GM19193 (cell line): ENCODE data around the gene PNCK.

Experiments used
- POLR2A ChIP-seq: IDR thresholded peaks from 4 replicates; pipeline ENCODE4 v1.6.1; 2011; ENCODE audit not compliant: insufficient read depth, insufficient read length; ENCODE audit errors: extremely low read depth

Gene PNCK

DNA sequence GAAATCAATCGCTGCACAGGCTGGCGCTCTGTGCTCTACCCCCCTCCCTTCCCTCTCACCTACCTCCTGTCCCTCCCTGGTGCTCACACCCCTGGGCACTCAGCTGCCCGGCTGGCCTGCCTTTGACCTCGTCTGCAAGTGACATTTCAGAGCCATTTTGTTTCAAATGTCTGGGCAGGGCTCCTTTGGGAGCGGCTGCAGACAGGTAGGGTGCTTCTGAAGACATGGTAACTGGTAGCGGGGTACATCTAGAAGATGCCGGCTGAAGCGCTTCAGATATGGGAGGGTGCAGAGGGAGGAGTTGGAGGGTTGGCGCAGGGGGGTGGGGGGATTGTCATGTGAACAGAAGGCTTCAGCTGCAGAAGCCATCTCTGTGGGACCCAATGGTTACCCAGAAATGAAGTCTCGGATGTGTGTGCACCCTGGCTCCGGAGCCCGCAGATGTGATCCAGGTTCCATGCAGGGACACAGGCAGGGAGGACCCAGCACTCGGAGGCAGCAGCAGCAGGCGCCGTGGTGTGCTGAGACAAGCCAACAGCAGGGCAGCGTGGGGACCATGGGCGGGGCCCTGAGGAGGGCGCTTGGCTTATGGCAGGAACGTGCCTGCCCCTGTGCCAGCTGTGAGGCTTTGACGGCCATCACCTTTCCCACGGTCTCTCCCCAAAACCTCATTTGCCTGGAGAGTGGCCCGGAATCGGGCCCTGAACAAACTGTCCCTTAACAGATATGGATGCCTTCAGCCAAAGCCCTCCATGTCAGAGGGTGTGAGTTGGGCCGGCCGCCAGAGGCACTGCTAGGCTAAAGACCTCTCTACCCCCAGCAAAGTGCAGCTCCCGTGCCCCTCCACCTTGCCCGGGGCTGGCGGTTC, 34.2 kb downstream of the PNCK start:
- TF ChIP-seq POLR2A = no peak

DNA sequence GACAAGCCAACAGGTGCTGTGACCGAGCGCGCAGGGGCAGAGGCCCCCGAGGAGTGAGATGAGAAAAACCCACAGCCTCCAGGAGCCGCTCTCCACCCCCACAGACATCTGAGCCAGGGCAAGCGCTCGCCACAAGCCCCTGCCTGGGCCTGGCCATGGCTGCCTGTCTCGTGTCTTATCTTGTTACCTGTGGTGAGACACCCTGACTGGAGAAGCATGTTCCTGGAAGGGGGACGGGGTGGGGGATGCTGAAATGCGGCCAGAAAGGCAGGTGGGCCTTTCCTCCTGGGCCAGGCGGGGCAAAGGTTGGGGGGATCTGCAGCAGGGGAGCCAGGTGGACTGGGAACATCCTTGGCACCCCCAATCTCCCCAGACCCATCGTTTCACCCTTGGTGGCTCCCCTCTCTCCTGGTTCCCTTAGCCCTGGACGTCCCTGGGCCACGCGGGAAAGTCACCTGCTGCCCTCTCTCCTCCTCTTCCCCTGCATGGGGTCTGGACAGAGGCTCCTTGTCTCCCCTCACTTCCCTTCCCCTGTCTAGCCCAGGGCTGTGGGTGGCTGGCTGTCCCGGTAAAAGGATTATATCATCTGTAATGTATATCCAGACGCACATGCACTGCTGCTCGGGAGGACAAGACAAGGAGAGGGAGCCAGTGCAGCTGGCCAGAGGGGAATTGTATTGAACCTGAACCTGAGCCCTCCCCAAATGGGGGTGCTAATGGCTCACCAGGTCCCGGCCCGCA, 35.0 kb downstream of the PNCK start:
- no peak for TF ChIP-seq POLR2A

DNA sequence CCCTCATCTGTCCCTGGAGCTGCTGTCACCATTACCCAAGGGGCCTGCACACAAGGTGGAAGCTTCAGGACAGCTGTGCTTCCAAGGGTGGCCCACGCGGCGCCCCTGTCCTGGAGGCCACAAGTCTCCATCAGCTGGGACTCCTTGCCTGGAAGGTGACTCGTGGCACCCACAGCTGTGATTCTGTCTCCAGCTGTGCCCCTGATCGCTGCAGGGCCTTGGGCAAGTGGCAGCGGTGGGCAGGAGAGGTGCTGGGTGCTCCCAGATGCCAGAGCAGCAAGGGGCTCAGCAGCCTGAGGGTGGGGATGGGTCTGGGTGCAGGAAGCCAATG, 35.6 kb downstream of the PNCK start:
- TF ChIP-seq POLR2A = no peak

GRCh38 chrX:153637121-153638040, 36.2 kb downstream of the PNCK start:
- TF ChIP-seq POLR2A = no peak

- TF ChIP-seq POLR2A = no peak
These were observed 36.9 kb downstream of the PNCK start for GRCh38 chrX:153636716-153637115.

- no peak for TF ChIP-seq POLR2A
These were observed 37.6 kb downstream of the PNCK start for GRCh38 chrX:153635788-153636668.

GRCh38 chrX:153635388-153635787, 38.2 kb downstream of the PNCK start:
- TF ChIP-seq POLR2A = no peak

- TF ChIP-seq POLR2A = no peak
These were observed 38.8 kb downstream of the PNCK start for GRCh38 chrX:153634832-153635231.

GRCh38 chrX:153634236-153634635, 39.4 kb downstream of the PNCK start:
- TF ChIP-seq POLR2A = no peak

DNA sequence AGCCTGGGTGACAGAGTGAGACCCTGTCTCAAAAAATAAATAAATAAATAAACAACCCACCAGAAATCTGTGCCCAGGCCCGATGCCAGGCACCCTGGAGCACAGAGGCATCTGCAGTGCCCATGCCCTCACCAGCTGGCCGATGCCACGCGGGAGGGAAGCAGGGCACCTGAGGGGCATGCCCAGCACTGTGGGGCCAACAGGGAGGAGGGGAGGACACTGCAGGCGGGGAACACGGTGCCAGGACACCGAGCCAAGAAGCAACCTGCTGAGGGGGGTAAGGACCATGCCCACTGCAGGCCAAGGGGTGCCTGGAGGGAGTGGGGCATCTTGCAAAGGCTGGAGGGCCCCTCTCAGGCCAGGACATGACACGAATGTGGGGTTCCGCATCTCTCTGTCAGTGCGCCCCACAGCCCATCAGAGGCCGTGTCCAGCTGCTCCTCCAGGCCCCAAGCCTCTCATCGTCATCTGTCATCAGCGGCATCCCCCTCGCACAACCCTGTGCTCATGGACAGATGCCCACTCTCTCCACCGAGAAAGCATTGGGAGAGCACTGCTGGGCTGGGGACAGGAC, 39.9 kb downstream of the PNCK start:
- TF ChIP-seq POLR2A = no peak

GRCh38 chrX:153633048-153633447, 40.6 kb downstream of the PNCK start:
- TF ChIP-seq POLR2A = no peak

- TF ChIP-seq POLR2A = no peak
These were observed 41.0 kb downstream of the PNCK start for GRCh38 chrX:153632595-153632946.

DNA sequence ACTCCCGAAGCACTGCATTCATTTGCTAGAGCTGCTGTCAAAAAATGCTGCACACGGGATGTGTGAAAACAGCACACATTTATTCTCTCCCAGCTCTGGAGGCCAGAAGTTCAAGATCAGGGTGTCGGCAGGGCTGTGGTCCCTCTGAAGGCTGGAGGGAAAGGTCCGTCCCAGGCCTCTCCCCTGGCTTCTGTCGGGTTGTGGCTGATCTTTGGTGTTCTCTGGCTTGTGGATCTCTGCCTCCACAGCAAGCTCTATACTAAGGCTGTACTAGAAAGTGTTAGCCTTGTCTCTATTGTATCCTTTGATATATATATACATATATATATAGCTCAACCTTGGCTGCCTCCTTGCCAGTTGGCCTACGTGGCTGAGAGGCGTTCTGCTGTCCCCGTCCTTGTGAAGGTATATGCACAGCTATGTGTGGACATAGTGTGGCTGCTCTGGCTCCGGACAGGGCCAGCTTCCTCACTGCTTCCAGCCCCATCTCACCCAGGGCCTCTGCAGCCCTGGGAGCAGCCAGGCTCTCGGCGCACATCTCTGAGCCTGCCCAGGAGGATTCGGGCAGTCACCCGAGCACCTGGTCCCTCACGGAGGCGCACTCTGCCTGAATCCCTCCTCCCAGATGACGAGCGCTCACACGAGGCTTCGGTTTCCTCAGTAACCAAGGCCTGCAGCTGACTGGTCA, 41.6 kb downstream of the PNCK start:
- no peak for TF ChIP-seq POLR2A
